BE2C (cell line): ENCODE data around the gene SPATA4.

Experiments
- DNase-seq: peaks from one replicate; pipeline ENCODE4 v3.0.0-alpha.2; 2020
- H3K27me3 ChIP-seq: fragments of 250-450 bp; sonication (Bioruptor Pico); 2 replicates; pipeline ENCODE4 v1.5.1; 2020; ENCODE audit warnings: mild to moderate bottlenecking
- H3K36me3 ChIP-seq: fragments of 250-450 bp; sonication (Bioruptor Pico); 2 replicates; pipeline ENCODE4 v1.5.1; 2020; ENCODE audit warnings: mild to moderate bottlenecking
- H3K4me1 ChIP-seq: fragments of 250-450 bp; sonication (Bioruptor Pico); 2 replicates; pipeline ENCODE4 v1.5.1; 2020
- H3K4me3 ChIP-seq: 2 replicates; pipeline ENCODE4 v1.5.1; 2011; ENCODE audit warnings: low read depth, low read length
- H3K9me3 ChIP-seq: fragments of 250-450 bp; sonication (Bioruptor Pico); 2 replicates; pipeline ENCODE4 v1.5.1; 2020
- CTCF ChIP-seq: IDR thresholded peaks from 2 replicates; pipeline ENCODE4 v1.5.1; 2012; ENCODE audit warnings: mild to moderate bottlenecking, low read depth, low read length

The SPATA4 gene

DNA sequence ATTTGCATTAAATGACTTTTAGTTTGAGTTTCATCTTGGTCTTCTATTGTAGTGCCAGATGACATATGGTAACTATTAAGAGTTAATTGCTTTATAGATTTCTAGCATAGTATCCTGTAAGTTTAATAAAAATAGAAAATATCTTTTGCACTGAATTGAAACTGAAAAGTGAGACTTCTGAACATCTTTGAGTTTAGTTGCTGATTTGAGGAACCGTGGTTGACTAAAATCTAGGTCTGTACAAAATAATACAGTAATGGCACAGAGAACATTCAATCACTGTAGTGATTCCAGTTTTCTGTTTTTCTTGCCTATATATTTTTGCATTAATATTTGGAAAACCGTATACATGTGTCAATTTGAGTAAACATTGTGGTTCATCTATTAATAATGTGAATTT lies 60.7 kb downstream of the SPATA4 start:
- Histone ChIP-seq H3K36me3 (no peaks in the 10 kb centered on the region; the same call in 1 of the 2 replicates), H3K9me3 (no peaks in the 10 kb centered on the region), H3K4me1 (no peaks in the 10 kb centered on the region), H3K27me3 (no peaks in the 10 kb centered on the region), H3K4me3 (no peak overlapping the region)
- no peak for TF ChIP-seq CTCF
- DNase-seq: no peak
